ENCODE results near the gene SLMAP.

The SLMAP gene

DNA sequence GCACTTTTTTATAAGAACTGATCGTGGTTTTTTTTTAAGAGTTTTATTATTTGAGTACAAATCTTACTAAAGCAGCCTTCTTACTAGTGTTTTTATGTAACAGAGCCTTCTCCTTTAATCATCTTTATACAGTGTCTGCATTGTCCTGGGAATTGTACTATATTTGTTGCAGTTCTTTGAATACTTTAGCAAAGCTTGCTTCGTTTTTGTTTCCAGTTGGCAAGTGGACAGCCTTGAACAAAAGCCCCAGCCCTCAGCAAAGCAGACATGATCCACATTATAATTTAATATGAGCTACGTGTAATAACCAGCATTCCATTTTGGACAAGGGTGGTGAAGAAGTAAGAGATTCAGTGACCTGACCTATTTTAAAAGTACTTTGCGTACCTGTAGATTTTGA, 139.9 kb downstream of the SLMAP start:
- no peaks in the 10 kb centered on the region for H3K9me3 ChIP-seq (replicated peaks; ENCODE audit: low read length)
- H3K4me3 ChIP-seq (ENCODE audit: low read length): no peak overlapping the region
- H3K4me1 ChIP-seq (ENCODE audit: control insufficient read depth, insufficient read depth, low read length): no peaks in the 10 kb centered on the region
- H3K9ac ChIP-seq (ENCODE audit: low read depth, low read length): no peak overlapping the region
- H3K4me2 ChIP-seq (ENCODE audit: low read length): no peak overlapping the region
- H3K27me3 ChIP-seq (ENCODE audit: control insufficient read depth, insufficient read depth, low read length): no peaks in the 10 kb centered on the region
- peaks cover 15% of the 10 kb centered on the region for H3K36me3 ChIP-seq (ENCODE audit: insufficient read depth, low read length)

DNA sequence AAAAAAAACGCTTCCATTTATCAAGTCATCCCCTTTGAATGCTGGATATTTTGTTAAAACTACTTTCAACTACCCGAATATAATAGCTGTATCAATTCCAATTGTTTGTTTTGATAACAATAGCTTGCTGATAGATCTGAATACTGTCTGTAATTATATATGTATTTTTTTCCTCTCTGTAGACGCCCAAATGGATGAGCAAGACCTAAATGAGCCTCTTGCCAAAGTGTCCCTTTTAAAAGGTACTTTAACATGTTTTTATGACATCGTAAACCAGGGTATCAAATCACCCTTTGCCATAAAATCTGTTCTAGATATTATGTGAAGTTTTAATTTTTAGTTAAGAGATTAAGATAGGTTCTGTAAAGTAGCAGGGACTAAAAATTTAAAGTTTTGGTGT, 140.6 kb downstream of the SLMAP start:
- no peak overlapping the region for H3K4me3 ChIP-seq (ENCODE audit: low read length)
- no peak overlapping the region for H3K4me2 ChIP-seq (ENCODE audit: low read length)
- no peaks in the 10 kb centered on the region for H3K27me3 ChIP-seq (ENCODE audit: control insufficient read depth, insufficient read depth, low read length)
- no peaks in the 10 kb centered on the region for H3K9me3 ChIP-seq (replicated peaks; ENCODE audit: low read length)
- H3K36me3 ChIP-seq (ENCODE audit: insufficient read depth, low read length): peaks cover 16% of the 10 kb centered on the region
- H3K4me1 ChIP-seq (ENCODE audit: control insufficient read depth, insufficient read depth, low read length): no peaks in the 10 kb centered on the region
- H3K9ac ChIP-seq (ENCODE audit: low read depth, low read length): no peak overlapping the region

DNA sequence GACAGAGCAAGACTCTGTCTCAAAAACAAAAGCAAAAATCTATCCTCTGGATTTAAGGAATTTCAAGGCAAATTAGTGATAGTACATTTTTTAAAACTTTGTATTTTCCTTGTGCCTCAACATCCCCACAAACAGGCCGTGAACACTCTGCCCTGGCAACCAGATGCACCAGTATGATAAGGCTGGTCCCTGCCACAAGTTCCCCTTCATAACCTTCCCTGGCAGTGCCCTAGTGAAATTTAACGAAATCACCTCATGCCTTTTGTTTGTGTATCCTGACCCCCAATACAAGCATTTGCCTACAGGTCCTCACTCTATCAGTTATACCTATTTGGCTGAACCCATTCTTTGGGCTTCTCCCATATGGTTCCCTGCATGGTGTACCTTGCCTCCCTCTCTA, 144.7 kb downstream of the SLMAP start:
- no peak overlapping the region for H3K9ac ChIP-seq (ENCODE audit: low read depth, low read length)
- H3K4me2 ChIP-seq (ENCODE audit: low read length): no peak overlapping the region
- H3K36me3 ChIP-seq (ENCODE audit: insufficient read depth, low read length): peaks cover 14% of the 10 kb centered on the region
- H3K4me1 ChIP-seq (ENCODE audit: control insufficient read depth, insufficient read depth, low read length): no peaks in the 10 kb centered on the region
- no peak overlapping the region for H3K4me3 ChIP-seq (ENCODE audit: low read length)
- no peaks in the 10 kb centered on the region for H3K27me3 ChIP-seq (ENCODE audit: control insufficient read depth, insufficient read depth, low read length)
- H3K9me3 ChIP-seq (replicated peaks; ENCODE audit: low read length): no peaks in the 10 kb centered on the region

DNA sequence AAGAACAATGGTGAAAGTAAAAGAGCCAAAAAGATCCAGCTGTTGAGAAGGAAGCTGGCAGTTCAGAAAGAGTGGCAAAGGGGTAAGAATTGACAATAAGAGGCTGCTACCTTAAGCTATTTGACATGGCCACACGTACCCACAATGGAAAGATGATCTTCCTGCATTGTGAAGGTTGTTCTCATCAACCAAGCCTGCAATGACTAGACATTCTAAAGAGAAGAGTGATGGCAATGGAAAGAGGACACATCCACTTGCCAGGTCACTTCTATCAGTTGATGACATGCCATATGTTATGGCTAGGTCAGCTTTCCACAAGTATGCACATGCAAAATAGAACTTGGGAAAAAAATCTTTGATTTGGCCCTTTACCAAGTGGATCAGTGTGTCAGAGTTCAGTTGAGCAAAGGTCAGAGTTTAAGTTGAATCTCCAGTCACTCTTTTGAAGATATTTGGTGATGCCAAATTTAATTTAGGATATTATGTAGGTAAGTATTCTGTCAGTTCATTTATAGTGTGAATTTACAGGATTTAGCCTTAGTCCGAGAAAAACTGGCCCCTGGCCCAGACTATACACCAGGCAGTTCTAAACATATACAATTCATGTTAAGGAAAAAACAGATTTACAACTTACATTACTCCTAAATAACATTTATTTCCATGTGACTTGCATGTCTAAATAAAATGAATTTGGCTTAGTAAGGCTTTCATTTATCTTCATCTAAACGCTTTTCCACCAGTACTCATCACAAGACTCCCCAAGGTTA, 147.2 kb downstream of the SLMAP start:
- H3K36me3 ChIP-seq (ENCODE audit: insufficient read depth, low read length): peaks cover 4% of the 10 kb centered on the region
- no peak overlapping the region for H3K4me2 ChIP-seq (ENCODE audit: low read length)

DNA sequence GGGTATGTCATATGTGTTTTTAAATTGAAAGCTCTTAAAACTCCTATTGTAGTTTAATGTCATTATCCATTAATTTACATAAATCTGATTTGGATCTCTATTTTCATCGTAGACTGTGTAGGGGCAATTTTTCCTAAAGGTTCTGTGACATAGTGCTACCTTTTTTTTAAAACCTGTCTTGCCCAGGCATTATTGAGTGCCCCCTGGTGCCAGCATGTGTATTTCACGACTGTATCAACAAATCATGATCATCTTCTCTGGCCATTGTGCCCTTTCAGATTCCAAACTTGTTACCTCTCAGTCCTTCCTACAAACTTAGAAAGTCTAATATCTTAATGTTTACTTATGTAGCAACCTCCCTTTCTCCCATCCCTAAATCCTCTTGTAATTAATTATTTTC, 154.9 kb downstream of the SLMAP start:
- Histone ChIP-seq H3K9ac (ENCODE audit: low read depth, low read length) (no peak overlapping the region), H3K36me3 (ENCODE audit: insufficient read depth, low read length) (peaks cover 4% of the 10 kb centered on the region), H3K4me3 (ENCODE audit: low read length) (no peak overlapping the region), H3K4me1 (ENCODE audit: control insufficient read depth, insufficient read depth, low read length) (peaks cover 8% of the 10 kb centered on the region), H3K27me3 (ENCODE audit: control insufficient read depth, insufficient read depth, low read length) (no peaks in the 10 kb centered on the region), H3K9me3 (replicated peaks; ENCODE audit: low read length) (no peaks in the 10 kb centered on the region), H3K4me2 (ENCODE audit: low read length) (no peak overlapping the region)

More for the DNA sequence above, 147.2 kb downstream of the SLMAP start:
- no peak overlapping the region for H3K4me3 ChIP-seq (ENCODE audit: low read length)
- no peaks in the 10 kb centered on the region for H3K4me1 ChIP-seq (ENCODE audit: control insufficient read depth, insufficient read depth, low read length)
- no peaks in the 10 kb centered on the region for H3K27me3 ChIP-seq (ENCODE audit: control insufficient read depth, insufficient read depth, low read length)
- no peaks in the 10 kb centered on the region for H3K9me3 ChIP-seq (replicated peaks; ENCODE audit: low read length)
- H3K9ac ChIP-seq (ENCODE audit: low read depth, low read length): no peak overlapping the region

DNA sequence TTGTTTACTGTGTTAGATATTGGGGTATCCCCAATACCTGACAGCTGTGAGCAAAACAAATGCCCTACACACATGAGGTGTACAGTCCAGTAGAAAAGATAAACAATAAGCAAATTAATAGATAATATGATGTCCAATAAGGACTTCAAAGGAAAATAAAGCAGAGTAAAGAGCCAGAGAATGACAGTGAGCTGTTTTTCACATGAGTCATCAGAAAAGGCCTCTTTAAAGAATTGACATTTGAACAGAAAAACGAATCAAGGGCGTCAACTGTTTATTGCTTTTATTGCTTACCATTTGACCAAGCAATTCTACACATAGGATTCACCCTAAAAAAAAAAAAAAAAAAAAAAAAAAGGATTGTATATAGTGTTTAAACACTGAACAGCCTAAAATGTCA, 155.5 kb downstream of the SLMAP start:
- Histone ChIP-seq H3K36me3 (ENCODE audit: insufficient read depth, low read length) (peaks cover 5% of the 10 kb centered on the region), H3K9ac (ENCODE audit: low read depth, low read length) (no peak overlapping the region), H3K9me3 (replicated peaks; ENCODE audit: low read length) (no peaks in the 10 kb centered on the region)

DNA sequence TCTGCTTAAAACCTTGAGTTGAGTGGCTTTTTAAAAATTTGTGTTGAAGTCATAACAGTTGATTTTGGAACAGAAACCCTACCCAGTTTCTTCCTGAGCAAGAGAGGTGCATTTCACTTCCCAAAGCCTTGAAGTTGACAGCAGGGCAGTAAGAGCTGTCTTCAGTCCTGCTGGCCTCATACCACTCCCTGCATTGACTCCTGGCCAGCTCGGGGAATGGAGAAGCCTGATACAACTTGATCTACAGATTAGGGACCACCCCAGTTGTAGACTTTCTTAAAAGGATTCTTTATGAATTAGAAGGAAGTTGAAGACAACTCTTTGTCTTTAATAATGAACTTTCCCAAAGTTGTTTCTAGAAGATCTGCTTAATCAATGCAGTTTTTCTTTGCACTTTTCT, 161.5 kb downstream of the SLMAP start:
- no peaks in the 10 kb centered on the region for H3K9me3 ChIP-seq (replicated peaks; ENCODE audit: low read length)
- H3K9ac ChIP-seq (ENCODE audit: low read depth, low read length): no peak overlapping the region
- no peak overlapping the region for H3K4me3 ChIP-seq (ENCODE audit: low read length)
- H3K36me3 ChIP-seq (ENCODE audit: insufficient read depth, low read length): peaks cover 16% of the 10 kb centered on the region
- no peak overlapping the region for H3K4me2 ChIP-seq (ENCODE audit: low read length)
- H3K4me1 ChIP-seq (ENCODE audit: control insufficient read depth, insufficient read depth, low read length): peaks cover 16% of the 10 kb centered on the region
- H3K27me3 ChIP-seq (ENCODE audit: control insufficient read depth, insufficient read depth, low read length): no peaks in the 10 kb centered on the region

More for the DNA sequence above, 155.5 kb downstream of the SLMAP start:
- Histone ChIP-seq H3K4me1 (ENCODE audit: control insufficient read depth, insufficient read depth, low read length) (peaks cover 8% of the 10 kb centered on the region), H3K27me3 (ENCODE audit: control insufficient read depth, insufficient read depth, low read length) (no peaks in the 10 kb centered on the region), H3K4me3 (ENCODE audit: low read length) (no peak overlapping the region), H3K4me2 (ENCODE audit: low read length) (no peak overlapping the region)

DNA sequence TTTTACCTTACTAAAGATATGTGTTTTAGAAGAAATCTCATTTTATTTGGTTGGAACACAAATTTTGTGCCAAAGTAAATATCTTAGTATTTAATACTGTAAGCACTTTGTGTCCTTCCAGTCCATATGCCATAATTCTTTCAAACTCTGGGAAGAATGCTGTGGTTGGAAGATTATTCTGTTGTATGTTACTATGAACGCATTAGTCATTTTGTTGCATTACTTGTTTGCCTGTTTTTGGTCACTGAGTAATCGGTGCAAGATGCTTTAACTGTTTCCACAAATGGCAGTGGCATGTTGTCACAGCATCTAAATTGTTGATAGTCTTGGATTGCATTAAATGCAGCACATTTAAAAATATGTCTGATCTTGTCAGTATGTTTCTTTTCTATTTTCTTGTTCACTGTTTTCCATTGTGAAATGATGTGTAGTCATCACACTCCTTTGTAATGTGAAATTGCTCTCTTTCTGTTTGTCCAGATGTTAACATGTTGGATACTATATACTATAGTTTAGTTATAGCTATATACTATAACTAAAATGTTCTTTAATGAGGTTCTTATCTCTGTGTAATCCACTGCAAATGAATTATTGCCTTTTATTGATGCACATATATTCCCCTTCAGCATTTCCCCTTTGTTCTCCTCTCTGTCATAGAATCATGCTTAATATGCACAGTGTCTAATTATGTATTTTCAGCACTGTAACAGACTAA, 162.2 kb downstream of the SLMAP start:
- Histone ChIP-seq H3K9ac (ENCODE audit: low read depth, low read length) (no peak overlapping the region), H3K36me3 (ENCODE audit: insufficient read depth, low read length) (peaks cover 16% of the 10 kb centered on the region), H3K4me2 (ENCODE audit: low read length) (peak overlapping the region; percentile 17), H3K4me1 (ENCODE audit: control insufficient read depth, insufficient read depth, low read length) (peaks cover 16% of the 10 kb centered on the region), H3K9me3 (replicated peaks; ENCODE audit: low read length) (no peaks in the 10 kb centered on the region), H3K27me3 (ENCODE audit: control insufficient read depth, insufficient read depth, low read length) (no peaks in the 10 kb centered on the region), H3K4me3 (ENCODE audit: low read length) (no peak overlapping the region)

DNA sequence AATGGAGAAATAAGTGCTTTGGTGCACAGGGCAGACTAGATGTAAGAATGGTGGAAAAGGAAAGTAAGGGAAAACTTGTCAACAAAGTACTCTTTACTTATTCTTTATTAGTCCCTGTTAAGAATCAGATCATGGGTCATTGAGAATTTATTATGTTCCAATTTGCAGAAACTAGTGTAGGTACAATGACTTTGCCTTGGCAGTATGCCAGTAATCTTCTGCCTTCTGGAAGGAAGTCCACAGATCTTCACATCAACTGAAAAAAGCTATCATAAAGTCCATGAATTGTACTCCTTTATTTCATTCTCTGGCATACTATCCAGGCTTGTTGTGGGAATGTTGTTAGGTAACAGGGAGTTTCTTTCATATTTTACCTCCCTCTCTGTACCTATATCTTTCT, 163.9 kb downstream of the SLMAP start:
- H3K4me3 ChIP-seq (ENCODE audit: low read length): no peak overlapping the region
- H3K36me3 ChIP-seq (ENCODE audit: insufficient read depth, low read length): peaks cover 12% of the 10 kb centered on the region
- H3K9ac ChIP-seq (ENCODE audit: low read depth, low read length): no peak overlapping the region
- H3K4me1 ChIP-seq (ENCODE audit: control insufficient read depth, insufficient read depth, low read length): peaks cover 16% of the 10 kb centered on the region
- no peaks in the 10 kb centered on the region for H3K9me3 ChIP-seq (replicated peaks; ENCODE audit: low read length)
- H3K27me3 ChIP-seq (ENCODE audit: control insufficient read depth, insufficient read depth, low read length): no peaks in the 10 kb centered on the region
- no peak overlapping the region for H3K4me2 ChIP-seq (ENCODE audit: low read length)

DNA sequence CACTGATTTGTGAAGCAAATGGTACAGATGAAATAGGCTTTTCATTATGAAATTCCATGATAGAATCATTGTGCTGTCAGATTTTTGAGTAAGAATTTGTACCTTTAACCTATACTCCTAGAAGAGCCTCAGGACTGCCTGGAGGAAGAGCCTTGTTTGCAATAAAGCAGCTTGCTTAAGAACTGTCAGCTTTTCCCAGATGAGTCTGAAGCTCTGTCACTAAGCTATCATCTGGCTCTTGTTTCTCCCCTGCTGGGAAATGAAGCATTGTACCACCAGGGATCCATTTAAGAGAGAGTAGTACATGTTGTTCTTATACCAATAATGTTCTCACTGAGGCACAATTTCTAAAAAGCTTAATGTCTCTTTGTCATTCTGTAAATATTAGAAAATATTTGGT, 167.0 kb downstream of the SLMAP start:
- no peak overlapping the region for H3K4me3 ChIP-seq (ENCODE audit: low read length)
- H3K36me3 ChIP-seq (ENCODE audit: insufficient read depth, low read length): peaks cover 6% of the 10 kb centered on the region
- H3K4me2 ChIP-seq (ENCODE audit: low read length): no peak overlapping the region
- peaks cover 17% of the 10 kb centered on the region for H3K4me1 ChIP-seq (ENCODE audit: control insufficient read depth, insufficient read depth, low read length)
- H3K9me3 ChIP-seq (replicated peaks; ENCODE audit: low read length): no peaks in the 10 kb centered on the region
- H3K27me3 ChIP-seq (ENCODE audit: control insufficient read depth, insufficient read depth, low read length): no peaks in the 10 kb centered on the region
- no peak overlapping the region for H3K9ac ChIP-seq (ENCODE audit: low read depth, low read length)

DNA sequence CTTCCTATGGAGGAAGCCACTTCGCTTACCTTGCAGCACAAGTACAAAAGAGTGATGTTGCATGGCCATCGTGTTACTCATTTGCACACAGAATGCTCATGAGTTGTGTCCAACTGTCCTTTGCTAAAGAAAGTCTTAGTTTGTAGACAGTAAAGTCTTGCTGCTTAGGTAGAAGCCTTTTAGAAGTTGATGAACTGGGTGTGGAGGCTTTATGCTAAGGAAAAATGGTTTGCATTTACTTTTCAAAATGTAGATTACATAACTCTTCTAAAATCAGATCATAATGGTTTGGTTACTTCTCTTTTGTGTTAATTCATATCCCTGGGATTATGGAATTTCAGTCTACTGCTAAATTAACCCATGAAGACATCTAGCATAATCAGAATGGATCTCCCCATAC, 167.6 kb downstream of the SLMAP start:
- Histone ChIP-seq H3K4me3 (ENCODE audit: low read length) (no peak overlapping the region), H3K9ac (ENCODE audit: low read depth, low read length) (no peak overlapping the region), H3K9me3 (replicated peaks; ENCODE audit: low read length) (no peaks in the 10 kb centered on the region), H3K36me3 (ENCODE audit: insufficient read depth, low read length) (peaks cover 6% of the 10 kb centered on the region), H3K4me2 (ENCODE audit: low read length) (no peak overlapping the region), H3K27me3 (ENCODE audit: control insufficient read depth, insufficient read depth, low read length) (no peaks in the 10 kb centered on the region), H3K4me1 (ENCODE audit: control insufficient read depth, insufficient read depth, low read length) (peaks cover 16% of the 10 kb centered on the region)

DNA sequence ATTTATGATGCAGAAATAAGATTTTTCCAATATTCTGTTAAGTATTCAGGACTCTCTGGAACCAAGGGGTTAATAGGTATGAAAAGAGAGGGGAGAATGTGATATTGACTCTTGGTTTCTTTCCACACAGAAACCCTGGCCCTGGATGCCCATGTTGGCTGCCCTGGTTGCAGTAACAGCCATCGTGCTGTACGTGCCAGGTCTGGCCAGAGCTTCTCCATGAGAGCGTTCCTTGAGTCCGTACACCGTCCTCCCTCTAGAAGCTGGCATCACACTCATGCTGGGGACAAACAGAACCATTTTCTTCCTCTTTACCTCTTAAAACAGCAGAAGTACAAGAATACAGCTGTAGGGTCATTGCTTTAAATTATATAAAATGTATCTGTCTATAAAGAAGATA, 171.1 kb downstream of the SLMAP start:
- Histone ChIP-seq H3K4me3 (ENCODE audit: low read length) (no peak overlapping the region), H3K9me3 (replicated peaks; ENCODE audit: low read length) (no peaks in the 10 kb centered on the region), H3K4me2 (ENCODE audit: low read length) (no peak overlapping the region), H3K36me3 (ENCODE audit: insufficient read depth, low read length) (peaks cover 10% of the 10 kb centered on the region), H3K27me3 (ENCODE audit: control insufficient read depth, insufficient read depth, low read length) (no peaks in the 10 kb centered on the region), H3K4me1 (ENCODE audit: control insufficient read depth, insufficient read depth, low read length) (peaks cover 14% of the 10 kb centered on the region), H3K9ac (ENCODE audit: low read depth, low read length) (no peak overlapping the region)

Measured in skeletal muscle satellite cell (primary cell).